Measurements from ENCODE around the gene PSMB7.
A peak's percentile ranks its signal among the peaks of the same experiment; 100 is the strongest.

Gene PSMB7

GRCh38 chr9:124323904-124324303 is 91.3 kb downstream of the PSMB7 start:
- DNase-seq, result no peak

GRCh38 chr9:124322618-124323432 is 92.4 kb downstream of the PSMB7 start:
- DNase-seq, result no peak

- DNase-seq, result no peak
Measured at GRCh38 chr9:124321935-124322334, 93.3 kb downstream of the PSMB7 start.

GRCh38 chr9:124321416-124321815 is 93.8 kb downstream of the PSMB7 start:
- DNase-seq, result no peak

- DNase-seq, result peak; percentile 55
Measured at GRCh38 chr9:124320062-124320973, 94.9 kb downstream of the PSMB7 start.

GRCh38 chr9:124315882-124316281 is 99.4 kb downstream of the PSMB7 start:
- DNase-seq, result no peak

GRCh38 chr9:124313940-124314339 is 101.3 kb downstream of the PSMB7 start:
- no peak for DNase-seq

- no peak for DNase-seq
Measured at GRCh38 chr9:124312290-124313265, 102.7 kb downstream of the PSMB7 start.

- no peak for DNase-seq
Measured at GRCh38 chr9:124311283-124311682, 104.0 kb downstream of the PSMB7 start.

GRCh38 chr9:124309667-124310084 is 105.6 kb downstream of the PSMB7 start:
- no peak for DNase-seq

GRCh38 chr9:124308606-124309491 is 106.4 kb downstream of the PSMB7 start:
- no peak for DNase-seq

- DNase-seq, result no peak
Measured at GRCh38 chr9:124307379-124308030, 107.7 kb downstream of the PSMB7 start.

GRCh38 chr9:124306098-124306735 is 109.0 kb downstream of the PSMB7 start:
- DNase-seq, result peak; percentile 16

- no peak for DNase-seq
Measured at GRCh38 chr9:124304285-124304684, 111.0 kb downstream of the PSMB7 start.

GRCh38 chr9:124303762-124304161 is 111.5 kb downstream of the PSMB7 start:
- DNase-seq, result no peak

All from activated CD4-positive, alpha-beta T cell treated with anti-CD3 and anti-CD28 coated beads, Interleukin-2, Interleukin-6, amounts not matched to agents 100 ng/mL and 50 ng/mL, durations not matched to agents 16 hours and 8 hours (primary cell).